GM13976 (cell line): ENCODE data around the gene KIAA0232.

Experiments used
- DNase-seq: peaks from one replicate; pipeline ENCODE4 v3.0.0; 2012; ENCODE audit warnings: low spot score
- in situ Hi-C: fragments of 300-500 bp; cut with MboI; formaldehyde crosslinking; loops from one replicate; pipeline ENCODE4 v1.12.0; 2022; ENCODE audit warnings: low sequenced_read_pairs, mixed read lengths, inconsistent platforms; ENCODE audit not compliant: unreplicated experiment
- TF ChIP-seq, protein P1 (sequence below): IDR thresholded peaks from 2 replicates; pipeline ENCODE4 v1.5.1; 2012; ENCODE audit warnings: borderline replicate concordance, mild to moderate bottlenecking; ENCODE audit not compliant: insufficient read depth; ENCODE audit errors: extremely low read depth, missing control alignments, control extremely low read depth

Gene KIAA0232

GRCh38 chr4:6912441-6912840 lies 129.9 kb downstream of the KIAA0232 start:
- TF ChIP-seq, protein P1, sequence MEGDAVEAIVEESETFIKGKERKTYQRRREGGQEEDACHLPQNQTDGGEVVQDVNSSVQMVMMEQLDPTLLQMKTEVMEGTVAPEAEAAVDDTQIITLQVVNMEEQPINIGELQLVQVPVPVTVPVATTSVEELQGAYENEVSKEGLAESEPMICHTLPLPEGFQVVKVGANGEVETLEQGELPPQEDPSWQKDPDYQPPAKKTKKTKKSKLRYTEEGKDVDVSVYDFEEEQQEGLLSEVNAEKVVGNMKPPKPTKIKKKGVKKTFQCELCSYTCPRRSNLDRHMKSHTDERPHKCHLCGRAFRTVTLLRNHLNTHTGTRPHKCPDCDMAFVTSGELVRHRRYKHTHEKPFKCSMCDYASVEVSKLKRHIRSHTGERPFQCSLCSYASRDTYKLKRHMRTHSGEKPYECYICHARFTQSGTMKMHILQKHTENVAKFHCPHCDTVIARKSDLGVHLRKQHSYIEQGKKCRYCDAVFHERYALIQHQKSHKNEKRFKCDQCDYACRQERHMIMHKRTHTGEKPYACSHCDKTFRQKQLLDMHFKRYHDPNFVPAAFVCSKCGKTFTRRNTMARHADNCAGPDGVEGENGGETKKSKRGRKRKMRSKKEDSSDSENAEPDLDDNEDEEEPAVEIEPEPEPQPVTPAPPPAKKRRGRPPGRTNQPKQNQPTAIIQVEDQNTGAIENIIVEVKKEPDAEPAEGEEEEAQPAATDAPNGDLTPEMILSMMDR, result no peak
- in situ Hi-C loops, result no loop called here

DNA sequence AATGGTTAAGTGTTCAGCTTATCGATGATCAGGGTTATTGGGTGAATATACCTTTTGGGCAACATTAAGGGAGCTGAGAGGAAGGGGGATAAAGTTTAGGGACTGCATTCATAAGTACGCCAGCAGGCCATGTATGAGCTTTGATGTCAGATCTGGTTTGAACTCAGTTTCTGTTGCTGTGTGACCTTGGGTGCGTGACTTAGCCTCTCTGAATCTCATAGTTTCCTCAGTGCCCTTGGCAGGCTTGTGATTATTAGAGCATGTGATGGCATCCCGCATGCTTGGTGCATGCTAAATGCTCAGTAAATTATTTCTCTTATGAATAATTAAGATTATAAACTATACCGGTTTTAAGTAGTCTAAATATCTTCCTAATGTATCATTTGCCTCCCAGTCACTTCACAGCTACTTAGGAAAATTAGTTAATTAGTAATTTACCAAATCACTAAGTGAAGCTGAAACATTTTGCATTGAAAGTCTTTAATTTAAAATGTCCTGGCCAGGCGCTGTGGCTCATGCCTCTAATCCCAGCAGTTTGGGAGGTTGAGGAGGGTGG lies 130.9 kb downstream of the KIAA0232 start:
- DNase-seq, result no peak
- in situ Hi-C loops, result no loop called here
- TF ChIP-seq, protein P1, result no peak

More at GRCh38 chr4:6912441-6912840, 129.9 kb downstream of the KIAA0232 start:
- DNase-seq, result no peak

DNA sequence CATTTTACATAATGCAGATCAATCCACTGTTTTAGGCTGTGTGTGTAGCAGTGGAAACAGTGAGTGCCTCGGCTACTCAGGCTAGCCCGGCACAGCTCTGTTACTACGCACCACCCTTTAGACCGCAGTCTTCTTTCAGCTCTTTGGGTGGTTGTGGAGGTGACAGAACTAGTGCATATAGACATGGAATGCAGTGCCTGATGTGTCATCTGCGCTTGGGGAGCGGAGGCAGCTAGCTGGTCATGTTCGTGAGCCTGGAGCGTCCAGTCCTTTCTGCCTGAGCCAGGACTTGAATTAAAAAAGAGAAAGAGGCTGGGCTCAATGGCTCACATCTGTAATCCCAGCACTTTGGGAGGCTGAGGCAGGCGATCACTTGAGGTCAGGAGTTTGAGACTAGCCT lies 131.9 kb downstream of the KIAA0232 start:
- TF ChIP-seq, protein P1, result no peak
- no peak for DNase-seq
- in situ Hi-C loops, result no loop called here

GRCh38 chr4:6915041-6916005 lies 132.8 kb downstream of the KIAA0232 start:
- DNase-seq, result no peak
- TF ChIP-seq, protein P1, result no peak
- in situ Hi-C loops, result no loop called here

GRCh38 chr4:6916069-6916586 lies 133.6 kb downstream of the KIAA0232 start:
- in situ Hi-C loops, result no loop called here
- TF ChIP-seq, protein P1, result no peak
- no peak for DNase-seq

DNA sequence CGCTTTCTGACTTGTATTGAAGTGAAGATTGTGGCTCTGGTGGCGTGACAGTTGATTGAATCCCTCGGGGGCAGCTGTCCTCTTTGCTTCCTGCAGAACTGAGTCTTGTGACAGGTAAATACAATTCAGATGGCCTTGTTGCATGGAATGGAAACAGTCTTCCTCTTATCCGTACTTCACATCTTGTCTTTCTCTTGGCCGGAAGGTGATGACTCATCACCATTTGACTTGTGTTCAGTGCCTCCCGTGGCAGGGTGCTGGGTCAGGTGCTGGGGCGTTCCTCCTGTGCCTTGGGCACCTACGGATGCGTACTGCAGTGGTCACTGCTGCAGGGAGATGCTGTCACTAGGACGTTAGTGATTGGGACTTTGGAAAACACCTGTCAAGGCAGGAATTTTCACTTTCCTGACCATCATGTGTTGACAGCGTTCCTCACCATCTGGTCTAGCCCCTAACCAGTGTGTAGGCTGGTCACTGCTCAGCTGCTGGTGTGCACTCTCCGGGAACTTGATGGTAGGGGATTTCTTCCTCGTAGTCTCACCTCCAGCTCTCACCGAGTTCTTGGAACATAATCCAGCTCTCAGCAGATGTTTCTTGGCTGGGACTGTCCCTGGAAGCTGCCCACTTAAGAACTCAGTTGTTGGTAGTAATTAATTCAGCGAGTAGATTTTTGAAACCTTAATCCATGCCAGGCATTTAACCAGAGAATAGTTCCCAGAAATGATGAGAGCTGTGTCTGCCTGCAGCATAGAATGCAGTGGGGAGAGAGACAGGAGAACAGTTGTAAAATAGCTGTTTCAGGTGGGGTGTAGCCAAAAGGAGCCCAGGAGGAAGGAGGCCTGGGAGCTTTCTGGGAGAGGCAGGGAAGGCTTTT lies 134.3 kb downstream of the KIAA0232 start:
- DNase-seq, result no peak
- TF ChIP-seq, protein P1, result no peak

More for the DNA sequence above, 134.3 kb downstream of the KIAA0232 start:
- in situ Hi-C loops, result no loop called here
